ENCODE results near the gene ZNF205. TPM values are rescaled to one million over a fixed set of nuclear protein-coding genes. Genes with fewer than 3 reads are reported as not detected.

ZNF205 gene
- total RNA-seq, 2 donors from 2014 or later = 10.5 to 12.4 TPM

GRCh38 chr16:3143189-3143588 lies 30.8 kb downstream of the ZNF205 start:
- no peaks in the 10 kb centered on the region for H3K27me3 ChIP-seq
- H3K9me3 ChIP-seq = no peaks in the 10 kb centered on the region
- no peak for DNase-seq (ENCODE audit: low spot score)
- H3K4me1 ChIP-seq = peaks cover 0 to 18% of the 10 kb centered on the region in 2 donors
- H3K4me3 ChIP-seq = no peak overlapping the region
- TF ChIP-seq, protein P1, sequence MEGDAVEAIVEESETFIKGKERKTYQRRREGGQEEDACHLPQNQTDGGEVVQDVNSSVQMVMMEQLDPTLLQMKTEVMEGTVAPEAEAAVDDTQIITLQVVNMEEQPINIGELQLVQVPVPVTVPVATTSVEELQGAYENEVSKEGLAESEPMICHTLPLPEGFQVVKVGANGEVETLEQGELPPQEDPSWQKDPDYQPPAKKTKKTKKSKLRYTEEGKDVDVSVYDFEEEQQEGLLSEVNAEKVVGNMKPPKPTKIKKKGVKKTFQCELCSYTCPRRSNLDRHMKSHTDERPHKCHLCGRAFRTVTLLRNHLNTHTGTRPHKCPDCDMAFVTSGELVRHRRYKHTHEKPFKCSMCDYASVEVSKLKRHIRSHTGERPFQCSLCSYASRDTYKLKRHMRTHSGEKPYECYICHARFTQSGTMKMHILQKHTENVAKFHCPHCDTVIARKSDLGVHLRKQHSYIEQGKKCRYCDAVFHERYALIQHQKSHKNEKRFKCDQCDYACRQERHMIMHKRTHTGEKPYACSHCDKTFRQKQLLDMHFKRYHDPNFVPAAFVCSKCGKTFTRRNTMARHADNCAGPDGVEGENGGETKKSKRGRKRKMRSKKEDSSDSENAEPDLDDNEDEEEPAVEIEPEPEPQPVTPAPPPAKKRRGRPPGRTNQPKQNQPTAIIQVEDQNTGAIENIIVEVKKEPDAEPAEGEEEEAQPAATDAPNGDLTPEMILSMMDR (IDR thresholded peaks at IDR 0.05) = no peak
- H3K27ac ChIP-seq = peak overlapping the region; percentile 88 to 91
- H3K36me3 ChIP-seq = peaks cover 23% of the 10 kb centered on the region

- Histone ChIP-seq H3K27ac (peak overlapping the region; percentile 88 to 91), H3K4me1 (peaks cover 0 to 18% of the 10 kb centered on the region in 2 donors), H3K36me3 (peaks cover 22% of the 10 kb centered on the region), H3K4me3 (no peak overlapping the region), H3K27me3 (no peaks in the 10 kb centered on the region), H3K9me3 (no peaks in the 10 kb centered on the region)
- TF ChIP-seq, protein P1 (IDR thresholded peaks at IDR 0.05) = no peak
- no peak for DNase-seq (ENCODE audit: low spot score)
Measured at GRCh38 chr16:3143598-3144320, 31.4 kb downstream of the ZNF205 start.

DNA sequence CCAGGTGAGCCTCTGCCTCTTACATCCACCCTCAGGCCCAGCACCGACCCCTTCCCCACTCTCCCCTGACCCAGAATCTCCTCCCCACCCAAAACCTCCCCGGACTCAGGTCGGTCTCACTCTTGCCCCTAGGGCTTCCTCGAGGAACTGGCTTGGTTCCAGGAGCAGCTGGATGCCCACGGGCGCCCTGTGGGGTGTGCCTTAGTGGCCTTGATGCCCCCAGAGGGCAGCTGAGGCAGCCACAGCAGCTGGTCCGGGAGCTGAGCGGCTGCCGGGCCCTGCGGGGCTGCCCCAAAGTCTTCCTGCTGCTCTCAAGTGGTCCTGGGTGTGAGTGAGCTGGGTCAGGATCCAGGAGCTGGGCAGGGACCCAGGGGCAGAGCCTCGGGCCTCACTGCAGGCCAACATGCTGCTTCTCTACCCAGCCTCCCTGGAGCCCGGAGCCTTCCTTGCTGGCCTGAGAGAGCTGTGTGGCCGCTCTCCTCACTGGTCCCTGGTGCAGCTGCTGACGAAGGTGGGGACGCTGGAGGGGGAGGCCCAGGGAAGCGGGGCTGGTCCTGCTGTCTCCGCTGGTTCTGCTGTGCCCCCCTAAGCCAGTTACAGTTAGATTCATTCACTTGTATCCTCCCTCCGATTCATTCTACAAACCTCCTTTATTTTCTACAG lies 32.1 kb downstream of the ZNF205 start:
- TF ChIP-seq, protein P1 (IDR thresholded peaks at IDR 0.05) = no peak
- Histone ChIP-seq H3K4me3 (no peak overlapping the region), H3K9me3 (no peaks in the 10 kb centered on the region), H3K27me3 (no peaks in the 10 kb centered on the region), H3K36me3 (peaks cover 15% of the 10 kb centered on the region), H3K27ac (peak overlapping the region; percentile 88 to 91), H3K4me1 (peaks cover 0 to 21% of the 10 kb centered on the region in 2 donors)
- no peak for DNase-seq (ENCODE audit: low spot score)

DNA sequence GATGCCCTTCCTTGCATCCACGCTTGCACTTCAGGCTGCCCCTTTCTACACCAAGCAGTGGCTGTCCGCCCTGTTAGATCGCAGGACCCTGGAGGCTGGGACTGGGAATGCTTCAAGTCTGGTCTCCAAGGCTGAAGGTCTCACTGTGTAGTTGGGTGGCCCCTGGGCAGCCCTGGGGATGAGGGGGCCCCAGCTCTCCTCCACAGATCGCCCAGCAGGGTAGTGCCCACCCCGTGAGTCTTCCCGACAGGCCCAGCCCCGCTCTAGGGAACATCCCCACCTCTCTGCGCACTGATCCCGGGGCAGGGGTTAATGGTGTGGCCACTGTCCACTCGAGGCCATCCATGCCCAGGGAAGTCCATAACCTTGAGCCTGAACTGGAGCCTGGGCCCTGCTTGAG lies 32.8 kb downstream of the ZNF205 start:
- H3K27me3 ChIP-seq = no peaks in the 10 kb centered on the region
- TF ChIP-seq, protein P1 (IDR thresholded peaks at IDR 0.05) = no peak

DNA sequence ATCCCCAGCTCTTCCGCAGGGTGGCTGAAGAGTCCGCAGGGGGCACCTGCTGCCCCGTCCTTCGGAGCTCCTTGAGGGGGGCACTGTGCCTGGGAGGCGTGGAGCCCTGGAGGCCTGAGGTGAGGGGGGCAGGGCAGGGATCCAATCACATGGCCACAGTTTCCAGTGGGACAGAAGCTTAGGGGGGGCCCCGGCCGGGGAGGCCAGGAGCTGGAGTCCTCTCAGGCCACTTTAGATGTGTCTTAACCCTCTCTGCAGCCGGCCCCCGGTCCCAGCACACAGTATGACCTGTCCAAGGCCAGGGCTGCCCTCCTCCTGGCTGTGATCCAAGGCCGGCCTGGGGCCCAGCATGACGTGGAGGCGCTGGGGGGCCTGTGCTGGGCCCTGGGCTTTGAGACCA lies 33.3 kb downstream of the ZNF205 start:
- H3K4me3 ChIP-seq = no peak overlapping the region
- H3K27ac ChIP-seq = no peak overlapping the region
- no peaks in the 10 kb centered on the region for H3K27me3 ChIP-seq
- peaks cover 15% of the 10 kb centered on the region for H3K36me3 ChIP-seq
- DNase-seq (ENCODE audit: low spot score) = no peak
- TF ChIP-seq, protein P1 (IDR thresholded peaks at IDR 0.05) = no peak
- peaks cover 0 to 29% of the 10 kb centered on the region in 2 donors for H3K4me1 ChIP-seq
- no peaks in the 10 kb centered on the region for H3K9me3 ChIP-seq

More for the DNA sequence above, 32.8 kb downstream of the ZNF205 start:
- Histone ChIP-seq H3K4me1 (peaks cover 0 to 28% of the 10 kb centered on the region in 2 donors), H3K36me3 (peaks cover 15% of the 10 kb centered on the region), H3K27ac (peak overlapping the region in 1 of 2 donors; percentile 91), H3K9me3 (no peaks in the 10 kb centered on the region), H3K4me3 (no peak overlapping the region)
- no peak for DNase-seq (ENCODE audit: low spot score)

Data from right atrium auricular region (tissue), 2 donors.